Dedifferentiated amniotic fluid mesenchymal stem cell (primary cell): Measurements from ENCODE around the gene FATE1.
A peak's percentile ranks its signal among the peaks of the same experiment; 100 is the strongest.

ENCODE experiments used
- DNase-seq: peaks from one replicate; pipeline ENCODE4 v3.0.0-alpha.2; 2016; ENCODE audit errors: extremely low spot score

Gene FATE1

GRCh38 chrX:151743651-151744470, 28.0 kb downstream of the FATE1 start:
- DNase-seq = no peak

DNA sequence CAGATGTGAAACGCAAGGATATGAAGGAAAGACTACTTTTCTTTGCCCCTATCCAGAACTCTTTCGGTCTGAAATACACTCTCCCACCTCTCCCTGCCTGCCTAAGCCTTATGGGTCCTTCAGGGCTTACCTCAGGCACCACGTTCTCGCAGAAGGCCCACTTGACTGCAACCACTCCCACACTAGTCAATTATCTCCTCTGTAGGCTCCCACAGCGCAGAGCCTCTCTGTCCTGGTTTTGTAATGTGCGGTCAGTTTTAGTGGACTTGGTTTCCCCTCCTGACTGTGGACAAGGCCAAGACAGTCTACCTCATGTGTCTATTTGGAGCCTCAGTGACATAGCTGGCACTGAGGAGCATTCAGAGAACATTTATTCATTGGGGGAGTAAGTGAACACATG, 29.8 kb downstream of the FATE1 start:
- DNase-seq = no peak

DNA sequence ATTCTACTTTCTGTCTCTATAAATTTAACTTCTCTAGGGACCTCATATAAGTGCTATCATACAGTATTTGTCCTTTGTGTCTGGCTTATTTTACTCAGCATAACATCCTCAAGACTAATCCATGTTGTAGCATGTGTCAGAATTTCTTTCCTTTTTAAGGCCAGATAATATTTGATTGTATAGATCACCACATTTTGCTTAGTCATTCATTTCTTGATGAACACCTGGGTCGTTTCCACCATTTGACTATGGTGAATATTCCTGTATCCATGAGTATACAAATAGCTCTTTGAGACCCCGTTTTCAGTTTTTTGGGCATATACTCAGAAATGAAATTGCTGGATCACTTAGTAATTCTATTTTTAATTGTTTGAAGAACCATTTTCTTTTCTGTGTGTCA, 30.7 kb downstream of the FATE1 start:
- no peak for DNase-seq

GRCh38 chrX:151750511-151750910, 34.7 kb downstream of the FATE1 start:
- no peak for DNase-seq

- DNase-seq = no peak
Observed at GRCh38 chrX:151752847-151753246, 37.0 kb downstream of the FATE1 start.

- DNase-seq = peak; percentile 32
Observed at GRCh38 chrX:151753313-151754046, 37.6 kb downstream of the FATE1 start.

DNA sequence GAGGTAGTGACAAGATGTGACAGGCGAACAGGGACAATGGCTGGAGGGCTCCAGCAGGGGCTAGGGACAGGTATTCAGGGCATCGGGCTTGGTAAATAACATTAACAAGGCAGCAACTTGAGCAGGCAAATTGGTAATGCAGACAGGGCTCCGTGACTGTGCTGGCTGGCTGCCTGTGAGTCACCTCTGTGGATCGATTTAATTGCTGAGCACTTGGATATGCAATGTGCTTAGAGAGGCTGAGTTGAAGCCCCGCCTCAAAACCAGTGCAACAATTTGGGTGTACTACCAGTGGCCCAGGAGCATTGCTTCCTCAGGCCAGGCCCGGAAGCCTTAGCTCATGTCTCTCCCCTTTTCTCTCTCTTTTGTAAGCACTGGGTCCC, 38.2 kb downstream of the FATE1 start:
- peak; percentile 16 for DNase-seq

DNA sequence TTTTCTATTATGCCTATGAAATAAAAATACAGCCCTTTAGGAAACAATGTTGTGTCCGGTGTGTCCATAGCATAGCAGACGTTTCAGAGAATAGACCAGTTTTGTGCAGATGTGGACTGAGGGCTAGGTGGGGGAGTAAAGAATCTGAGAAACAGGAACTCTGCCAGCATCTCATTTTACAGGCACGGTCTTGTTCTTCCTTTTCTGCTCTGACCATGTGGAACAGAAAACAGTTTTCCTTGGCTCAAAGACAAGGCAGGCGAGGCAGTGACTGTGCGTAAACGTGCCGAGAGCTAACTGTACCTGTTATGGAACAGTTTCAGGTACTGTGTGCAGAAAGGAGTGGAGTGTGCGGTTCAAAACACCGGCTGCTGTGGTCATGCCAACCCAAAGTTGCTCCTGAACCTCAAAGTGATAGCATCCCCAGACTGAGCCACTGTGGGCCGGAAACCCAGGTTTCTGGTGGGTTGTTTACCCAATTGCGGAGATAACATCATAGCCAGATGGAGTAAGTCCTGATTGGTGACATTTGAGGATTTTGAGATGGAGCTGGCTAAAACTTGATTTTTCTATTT, 38.9 kb downstream of the FATE1 start:
- DNase-seq = no peak

GRCh38 chrX:151759041-151759708, 43.3 kb downstream of the FATE1 start:
- DNase-seq = no peak

GRCh38 chrX:151762802-151763201, 47.0 kb downstream of the FATE1 start:
- no peak for DNase-seq

- DNase-seq = no peak
Observed at GRCh38 chrX:151763711-151764110, 47.9 kb downstream of the FATE1 start.

GRCh38 chrX:151765026-151765425, 49.2 kb downstream of the FATE1 start:
- no peak for DNase-seq

GRCh38 chrX:151771726-151772125, 55.9 kb downstream of the FATE1 start:
- DNase-seq = no peak
